A549 (cell line): Measurements from ENCODE around the gene SMARCAL1. TPM values are rescaled to one million over a fixed set of nuclear protein-coding genes. Genes with fewer than 3 reads are reported as not detected.
A peak's percentile ranks its signal among the peaks of the same experiment; 100 is the strongest.

Source experiments
- ATAC-seq, 2 experiments: fragments of 200-7000 bp in 1 of 2; fragments of >200 bp in 1 of 2; cut with Nextera tagmentation in 1 of 2; cut with Tn5 transposase in 1 of 2; 3 replicates each; pipeline versions ENCODE4 v1.8.0 to v1.9.1; 2018 to 2020; ENCODE audit warnings: mild to moderate bottlenecking in 1 of 2, moderate library complexity in 1 of 2
- CTCF ChIA-PET: fragments of 300-600 bp; sonication (Branson Sonifier 250); formaldehyde crosslinking; extraction: SDS; loops from one replicate; lab custom pipeline; 2021; ENCODE audit warnings: antibody characterized with exemption, inconsistent platforms; lab: Yijun Ruan, JAX
- POLR2A ChIA-PET: fragments of 350-600 bp; formaldehyde crosslinking; extraction: SDS; loops from one replicate; lab custom pipeline; 2021; ENCODE audit warnings: antibody characterized with exemption, inconsistent platforms; lab: Yijun Ruan, JAX
- DNase-seq, 2 experiments: peaks; one replicate each; pipeline versions ENCODE4 v3.0.0 to v3.0.0-alpha.2; 2011 to 2016; ENCODE audit warnings: low read depth in 1 of 2, low spot score in 1 of 2
- FAIRE-seq: peaks from 2 replicates; lab custom pipeline; 2011; peaks lifted over from hg19 to GRCh38; lab: Jason Lieb, UNC
- H3K27ac ChIP-seq, 2 experiments: fragments of >200 bp; sonication (Bioruptor Twin); formaldehyde crosslinking; 3 replicates each; pipeline ENCODE4 v1.5.1; 2016 to 2017
- H3K4me1 ChIP-seq: fragments of >200 bp; sonication (Bioruptor Twin); formaldehyde crosslinking; 3 replicates; pipeline ENCODE4 v1.6.1; 2016
- H3K4me2 ChIP-seq: fragments of >200 bp; sonication (Bioruptor Twin); formaldehyde crosslinking; 3 replicates; pipeline ENCODE4 v1.6.1; 2016
- H3K4me3 ChIP-seq: fragments of >200 bp; sonication (Bioruptor Twin); formaldehyde crosslinking; 3 replicates; pipeline ENCODE4 v1.5.1; 2016
- H3K9me3 ChIP-seq: fragments of >200 bp; sonication (Bioruptor Twin); formaldehyde crosslinking; 3 replicates; pipeline ENCODE4 v1.6.1; 2016
- BHLHE40 ChIP-seq: IDR thresholded peaks from 2 replicates; pipeline ENCODE4 v1.6.1; 2012; ENCODE audit warnings: low read depth, low read length, inconsistent platforms
- CTCF ChIP-seq: fragments of >200 bp; sonication (Bioruptor Twin); formaldehyde crosslinking; IDR thresholded peaks from 3 replicates; pipeline ENCODE4 v1.5.1; 2016
- ELK1 ChIP-seq: fragments of 150-350 bp; IDR thresholded peaks from 2 replicates; pipeline ENCODE4 v1.6.1; 2014; ENCODE audit warnings: low read depth, mild to moderate bottlenecking, low read length
- FOSL2 ChIP-seq, 2 experiments: fragments of 450-650 bp in 1 of 2; fragments of >200 bp in 1 of 2; sonication (Bioruptor Twin) in 1 of 2; formaldehyde crosslinking; IDR thresholded peaks; 2 replicates each; pipeline versions ENCODE4 v1.5.0 to v1.6.1; 2016 to 2020; ENCODE audit warnings: mild to moderate bottlenecking in 1 of 2, moderate library complexity in 1 of 2
- FOXS1 ChIP-seq: fragments of 250-450 bp; sonication (Bioruptor Pico); IDR thresholded peaks from 2 replicates; pipeline ENCODE4 v1.5.0; 2020; ENCODE audit warnings: mild to moderate bottlenecking, moderate library complexity
- JUN ChIP-seq, 2 experiments: fragments of >200 bp; sonication (Bioruptor Twin); formaldehyde crosslinking; IDR thresholded peaks; 2 replicates in 1 of 2; 3 replicates in 1 of 2; pipeline ENCODE4 v1.6.1; 2016 to 2017
- JUNB ChIP-seq: fragments of >200 bp; sonication (Bioruptor Twin); formaldehyde crosslinking; IDR thresholded peaks from 2 replicates; pipeline ENCODE4 v1.6.1; 2016
- NR3C1 ChIP-seq: fragments of >200 bp; sonication (Bioruptor Twin); formaldehyde crosslinking; IDR thresholded peaks from 3 replicates; pipeline ENCODE4 v1.6.1; 2017
- PBX3 ChIP-seq: IDR thresholded peaks from 2 replicates; pipeline ENCODE4 v1.6.1; 2012
- POLR2AphosphoS2 ChIP-seq: conservative IDR thresholded peaks from 2 replicates; pipeline ENCODE4 v1.6.1; 2012; ENCODE audit warnings: low read length, improper control_type of control experiment, inconsistent platforms
- RAD21 ChIP-seq, 2 experiments: fragments of >200 bp in 1 of 2; sonication (Bioruptor Twin) in 1 of 2; formaldehyde crosslinking in 1 of 2; IDR thresholded peaks in 1 of 2; conservative IDR thresholded peaks in 1 of 2; 2 replicates in 1 of 2; 3 replicates in 1 of 2; pipeline ENCODE4 v1.6.1; 2012 to 2018; ENCODE audit warnings: inconsistent platforms in 1 of 2
- SMC3 ChIP-seq: fragments of >200 bp; sonication (Bioruptor Twin); formaldehyde crosslinking; IDR thresholded peaks from 3 replicates; pipeline ENCODE4 v1.6.1; 2018; ENCODE audit warnings: inconsistent platforms
- SREBF2 ChIP-seq: fragments of 450-650 bp; IDR thresholded peaks from 2 replicates; pipeline ENCODE4 v1.6.1; 2014; ENCODE audit warnings: mild to moderate bottlenecking, moderate library complexity
- TFCP2L1 ChIP-seq: fragments of 250-450 bp; sonication (Bioruptor Pico); IDR thresholded peaks from 2 replicates; pipeline ENCODE4 v1.5.0; 2021; ENCODE audit warnings: mild to moderate bottlenecking
- WGBS: methylation state at CpG from one replicate; pipeline ENCODE4 v1.1.6; 2017; ENCODE audit errors: missing lambda C conversion rate; 5-methylcytosine and 5-hydroxymethylcytosine counted together
- polyA plus RNA-seq, 4 experiments: library from polyadenylated mRNA; depleted of rRNA in 3 of 4; stranded (reverse); fragments of >200 nt; fragmentation: RNase III in 1 of 4; extraction: RNeasy Plus Mini Kit Qiagen cat#74134 plus additional on column Dnase treatment in 1 of 4; gene quantifications; 2 replicates in 3 of 4; 3 replicates in 1 of 4; pipeline ENCODE4 v1.2.3, GENCODE V29; 2011 to 2017

The SMARCAL1 gene
- polyA plus RNA-seq, 2 of the 4 experiments (the other 2 are of a cell fraction), result 18.4 to 28.7 TPM

- TF ChIP-seq PBX3, result no peak
- TF ChIP-seq TFCP2L1 (CRISPR knock-in tag), result 0 out of 2 replicates have a peak, but pooled peaks have one; percentile 20
- TF ChIP-seq ELK1, result no peak
Measured at GRCh38 chr2:216505133-216506106, 93.1 kb downstream of the SMARCAL1 start (continued).

- ATAC-seq (peak; percentile 31 to 35), FAIRE-seq (no peak), DNase-seq (no peak)
- Histone ChIP-seq H3K27ac (no peak overlapping the region), H3K9me3 (no peaks in the 10 kb centered on the region), H3K4me3 (no peak overlapping the region), H3K4me1 (peaks cover 12% of the 10 kb centered on the region; the same call in 2 of the 3 replicates), H3K4me2 (no peak overlapping the region)
- TF ChIP-seq JUN (IDR thresholded peaks at IDR 0.05) (peak in 1 of 2 experiments; percentile 32; a peak in 1 of 5 replicates), TFCP2L1 (CRISPR knock-in tag) (0 out of 2 replicates have a peak, but pooled peaks have one; percentile 72), POLR2AphosphoS2 (peak; percentile 79), NR3C1 (no peak), BHLHE40 (no peak)
- 79% methylated on average over 5 of the region's 5 CpGs for WGBS
- POLR2A ChIA-PET, result interaction anchor here (0.6 to 1.4 kb wide), 3 partner anchors 9 to 418 kb away, joined by 3 to 11 read pairs (median 7); partner anchors contain the start of gene RPL37A
- CTCF ChIA-PET, result interaction anchor here (0.9 to 1.6 kb wide), 3 partner anchors 9 to 175 kb away, joined by 3 to 4 read pairs (median 3); no protein-coding TSS in a partner anchor
Measured at GRCh38 chr2:216507220-216508160, 95.2 kb downstream of the SMARCAL1 start.

GRCh38 chr2:216508229-216508628, 95.9 kb downstream of the SMARCAL1 start:
- CTCF ChIA-PET, result interaction anchor here (0.7 to 3.2 kb wide), 6 partner anchors 8 to 398 kb away, joined by 3 to 23 read pairs (median 4); no protein-coding TSS in a partner anchor
- Histone ChIP-seq H3K4me3 (no peak overlapping the region), H3K4me1 (peaks cover 5% of the 10 kb centered on the region; the same call in 2 of the 3 replicates), H3K4me2 (no peak overlapping the region), H3K9me3 (no peaks in the 10 kb centered on the region), H3K27ac (no peak overlapping the region)
- TF ChIP-seq JUN (IDR thresholded peaks at IDR 0.05) (peak in 1 of 2 experiments; percentile 47; a peak in 1 of 5 replicates), FOSL2 (IDR thresholded peaks at IDR 0.05) (no peak), FOSL2 (CRISPR knock-in tag; IDR thresholded peaks at IDR 0.05) (no peak)
- POLR2A ChIA-PET, result interaction anchor here (0.6 to 2.7 kb wide), 2 partner anchors 10 to 308 kb away, joined by 4 to 14 read pairs; partner anchors contain the start of gene RPL37A
- FAIRE-seq, result no peak
- 85% methylated on average over 1 of the region's 1 CpG for WGBS
- DNase-seq, result no peak
- peak; percentile 30 to 48 for ATAC-seq

GRCh38 chr2:216516730-216517350, 104.6 kb downstream of the SMARCAL1 start:
- ChIA-PET CTCF (interaction anchor here (0.6 to 13.2 kb wide), 16 partner anchors 8 to 1702 kb away, joined by 3 to 402 read pairs (median 4); no protein-coding TSS in a partner anchor), POLR2A (no interaction called here)
- DNase-seq (peak; percentile 45 to 62), ATAC-seq (peak; percentile 57 to 71; a peak in 3 of 6 replicates)
- H3K4me2 ChIP-seq, result no peak overlapping the region
- H3K27ac ChIP-seq, result no peak overlapping the region
- H3K4me1 ChIP-seq, result no peaks in the 10 kb centered on the region
- no peaks in the 10 kb centered on the region for H3K9me3 ChIP-seq
- H3K4me3 ChIP-seq, result no peak overlapping the region
- WGBS, result 43% methylated on average over 2 of the region's 2 CpGs
- TF ChIP-seq FOXS1, result no peak
- peak; percentile 76 to 88 for TF ChIP-seq RAD21 (conservative IDR thresholded peaks at IDR 0.05 in 1 of 2, IDR thresholded peaks at IDR 0.05 in 1 of 2)
- TF ChIP-seq SREBF2, result no peak
- TF ChIP-seq ELK1, result no peak
- TF ChIP-seq CTCF, result peak; percentile 74
- TF ChIP-seq JUNB, result no peak
- peak; percentile 74 for TF ChIP-seq SMC3
- TF ChIP-seq, all 56 proteins: peak for 3
- FAIRE-seq, result no peak
